Fibroblast of skin of left quadriceps (primary cell): ENCODE data around the gene DAPK1.
A peak's percentile ranks its signal among the peaks of the same experiment; 100 is the strongest.

ENCODE experiments used
- DNase-seq, 2 experiments: peaks; one replicate each; pipeline ENCODE4 v3.0.0-alpha.2; 2013; ENCODE audit warnings: low read depth in 2 of 2

DAPK1 gene

DNA sequence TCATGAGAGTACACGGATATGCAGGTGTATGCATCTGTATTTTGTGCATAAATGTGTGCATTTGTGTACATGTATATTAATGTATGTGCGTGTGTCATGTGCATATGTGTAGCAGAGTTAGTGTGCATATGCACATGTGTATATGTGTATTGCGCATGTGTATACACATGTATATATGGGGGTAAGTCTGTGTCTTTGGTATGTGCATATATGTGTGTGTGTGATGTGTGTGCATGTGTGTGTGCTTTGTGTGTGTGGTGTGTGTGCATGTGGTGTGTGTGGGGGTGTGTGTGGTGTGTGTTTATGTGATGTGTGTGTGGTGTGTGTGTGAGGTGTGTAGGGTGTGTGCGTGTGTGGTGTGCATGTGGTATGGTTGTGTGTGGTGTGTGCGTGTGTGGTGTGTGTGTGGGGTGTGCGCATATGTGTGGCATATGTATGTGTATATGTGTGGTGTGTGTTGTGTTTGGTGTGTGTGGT is 215.2 kb downstream of the DAPK1 start:
- no peak for DNase-seq

DNA sequence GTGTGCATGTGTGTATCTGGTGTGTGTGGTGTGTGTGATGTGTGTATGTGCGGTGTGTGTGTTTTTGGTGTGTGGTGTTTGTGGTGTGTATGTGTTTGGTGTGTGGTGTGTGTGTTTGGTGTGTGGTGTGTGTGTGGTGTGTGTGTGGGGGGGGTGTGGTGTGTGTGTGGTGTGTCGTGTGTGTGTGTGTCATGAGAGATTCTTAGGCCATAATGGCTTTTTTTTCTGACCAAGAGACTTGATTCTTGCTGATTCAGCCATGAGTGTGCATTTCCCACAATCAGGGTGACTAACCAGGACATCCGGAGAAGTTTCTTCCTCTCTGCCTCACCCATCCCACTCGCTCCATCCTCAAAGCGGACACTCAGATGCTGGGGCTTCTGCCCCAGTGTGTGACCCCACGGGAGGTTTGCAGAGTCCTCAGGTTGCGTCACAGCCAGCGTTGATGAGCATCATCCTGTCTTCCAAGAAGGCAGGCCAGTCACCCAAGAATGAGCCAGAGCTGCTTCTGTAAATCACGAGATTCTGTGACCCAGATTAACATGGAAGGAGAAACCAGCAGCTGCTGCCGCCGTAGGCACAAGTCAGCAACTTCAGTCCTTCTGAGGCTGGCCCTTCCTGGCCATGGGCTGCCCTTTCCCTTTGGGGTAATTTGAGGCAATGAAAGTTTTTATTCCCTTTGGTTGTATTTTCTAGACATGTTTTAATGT is 215.8 kb downstream of the DAPK1 start:
- DNase-seq = peak; percentile 96 to 97

DNA sequence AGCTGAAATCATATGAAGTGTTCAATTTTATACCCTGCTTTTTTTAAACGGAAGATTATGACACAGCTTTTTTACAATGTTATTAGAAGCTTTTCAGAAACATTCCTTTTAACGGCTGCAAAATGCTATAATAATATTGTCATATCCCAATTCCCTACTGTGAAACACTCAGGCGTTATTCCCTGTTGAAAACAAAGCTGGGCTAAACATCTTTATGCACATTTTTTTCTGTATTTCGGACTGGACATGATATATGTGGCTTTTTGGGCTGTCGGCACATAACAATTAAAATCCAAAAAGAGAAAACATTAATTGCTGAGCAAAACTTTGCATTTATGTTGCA is 216.3 kb downstream of the DAPK1 start:
- DNase-seq = peak in 1 of 2 experiments; percentile 20

DNA sequence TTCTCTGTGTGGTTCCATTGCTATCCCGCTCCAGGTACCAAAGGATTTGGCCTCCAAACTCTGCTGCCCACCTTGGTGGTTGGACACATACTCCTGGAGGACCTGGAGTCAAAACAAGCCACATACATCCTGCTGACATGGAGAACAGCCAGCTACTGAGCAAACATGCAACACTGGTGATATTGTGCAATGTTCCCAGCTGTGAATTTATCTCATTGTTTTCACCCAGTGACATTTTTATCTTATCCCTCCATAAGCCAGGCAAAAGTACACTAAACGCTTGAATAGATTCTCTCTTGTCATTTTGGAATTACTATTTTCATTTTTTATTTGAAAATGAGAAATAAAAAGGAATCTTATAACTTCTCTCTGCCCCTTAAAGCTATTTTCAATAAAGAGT is 217.2 kb downstream of the DAPK1 start:
- DNase-seq = peak; percentile 68

DNA sequence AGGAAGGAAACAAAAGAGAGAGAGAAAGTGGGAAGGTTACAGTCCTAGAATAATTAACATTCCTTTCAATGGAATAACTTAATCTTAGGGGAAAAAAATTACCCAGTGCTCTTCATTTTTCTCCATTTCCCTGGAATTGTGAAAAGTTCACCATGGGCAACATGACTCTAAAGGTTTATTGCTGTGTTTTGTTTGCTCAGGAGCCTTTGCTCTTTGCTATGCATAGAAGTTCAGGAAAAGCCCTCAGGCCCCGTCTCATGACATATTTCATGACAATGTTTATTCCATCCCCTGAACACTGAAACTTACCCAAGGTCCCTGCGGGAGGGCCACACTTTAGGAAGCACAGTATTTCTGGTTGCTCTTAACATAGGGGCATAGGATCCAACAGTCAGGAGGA is 218.5 kb downstream of the DAPK1 start:
- no peak for DNase-seq

DNA sequence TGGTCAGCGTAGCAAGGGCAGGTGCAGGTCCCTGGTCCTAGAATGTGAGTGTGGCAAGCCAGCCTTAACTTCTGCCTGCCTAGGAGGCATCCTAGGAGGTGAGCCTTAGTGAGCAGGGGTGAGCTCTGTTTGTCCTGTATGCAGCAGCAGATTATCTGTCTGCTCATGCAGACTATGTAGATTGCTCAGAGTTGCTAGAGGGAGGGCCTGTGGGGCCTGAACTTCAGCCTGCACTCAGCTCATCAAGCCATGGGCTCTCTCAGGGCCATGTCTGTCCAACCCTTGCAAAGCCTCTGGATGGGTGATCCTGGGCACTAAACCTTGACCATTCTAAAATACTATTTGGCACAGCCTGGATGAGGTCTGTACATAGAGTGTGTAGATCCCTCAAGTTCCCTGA is 219.8 kb downstream of the DAPK1 start:
- no peak for DNase-seq

DNA sequence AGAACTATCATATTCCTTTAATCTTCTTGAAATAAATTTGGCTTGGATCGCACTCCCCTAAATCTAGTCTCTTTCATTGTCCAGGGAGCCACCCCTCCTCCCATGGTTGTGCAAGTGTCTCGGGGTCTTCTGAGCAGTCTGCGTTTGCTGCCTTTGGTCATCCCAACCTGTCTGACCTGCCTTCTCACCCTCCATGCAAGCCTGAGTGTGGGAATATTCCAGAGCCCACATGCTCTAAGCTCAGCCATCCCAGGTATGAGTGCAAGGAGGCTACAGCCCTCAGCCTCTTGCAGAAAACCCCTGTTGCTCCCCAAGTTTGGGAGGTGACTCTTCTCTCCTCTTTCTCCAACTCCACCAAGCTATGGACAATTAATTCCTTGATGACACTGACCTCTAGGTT is 220.6 kb downstream of the DAPK1 start:
- DNase-seq = no peak

DNA sequence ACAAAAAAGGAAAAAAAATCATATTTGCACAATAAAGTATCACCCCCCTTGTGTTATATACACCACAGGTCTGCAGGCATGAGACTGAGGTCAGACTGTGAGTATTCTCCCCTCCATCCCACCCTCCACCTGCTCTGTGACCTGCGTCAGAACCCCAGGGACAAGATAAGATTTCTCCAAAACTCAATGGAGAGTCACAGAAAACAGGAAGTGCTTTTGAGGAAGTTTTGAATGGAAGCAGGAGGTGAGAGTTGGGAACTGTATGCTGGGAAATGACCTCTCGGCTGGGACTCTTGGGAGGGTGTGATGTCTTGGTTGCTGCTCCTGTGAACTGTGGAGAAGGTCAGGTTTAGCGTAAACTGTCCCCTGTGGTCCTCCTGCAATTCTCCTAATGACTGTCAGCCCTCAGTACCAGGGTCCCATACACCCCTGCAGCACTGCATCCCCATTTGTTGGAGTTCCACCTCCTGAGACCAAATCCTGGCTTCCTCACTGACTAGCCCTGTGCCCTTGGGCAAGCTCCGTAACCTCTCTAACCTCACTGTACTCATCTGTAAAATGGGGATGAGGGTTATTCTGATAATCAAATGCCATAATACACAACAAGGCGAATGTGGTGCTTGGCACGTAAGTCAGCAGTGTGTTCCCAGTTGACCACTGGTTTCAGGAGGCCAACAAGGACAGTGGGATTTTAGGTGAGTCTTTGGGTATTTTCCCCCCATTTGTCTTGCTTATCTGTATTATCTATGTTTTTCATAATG is 221.4 kb downstream of the DAPK1 start:
- no peak for DNase-seq

DNA sequence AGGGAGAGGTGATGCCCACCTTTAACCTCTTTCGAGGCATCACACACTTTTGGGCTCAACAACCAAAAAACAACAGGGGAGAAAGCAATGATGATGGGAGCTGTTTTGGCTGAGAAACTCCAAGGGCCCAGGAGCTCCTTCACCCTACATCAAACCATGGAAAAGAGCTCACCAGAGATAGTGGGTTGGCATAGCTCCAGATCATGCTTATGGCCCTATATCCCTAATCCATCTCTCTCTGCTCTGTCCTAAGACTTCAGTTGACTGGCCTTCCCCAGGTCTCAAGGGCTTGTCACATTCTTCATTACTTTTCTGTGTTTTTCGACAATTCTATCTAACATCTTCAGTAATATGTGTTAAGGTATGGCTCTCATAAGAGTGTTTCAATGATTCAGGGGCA is 222.5 kb downstream of the DAPK1 start:
- no peak for DNase-seq

DNA sequence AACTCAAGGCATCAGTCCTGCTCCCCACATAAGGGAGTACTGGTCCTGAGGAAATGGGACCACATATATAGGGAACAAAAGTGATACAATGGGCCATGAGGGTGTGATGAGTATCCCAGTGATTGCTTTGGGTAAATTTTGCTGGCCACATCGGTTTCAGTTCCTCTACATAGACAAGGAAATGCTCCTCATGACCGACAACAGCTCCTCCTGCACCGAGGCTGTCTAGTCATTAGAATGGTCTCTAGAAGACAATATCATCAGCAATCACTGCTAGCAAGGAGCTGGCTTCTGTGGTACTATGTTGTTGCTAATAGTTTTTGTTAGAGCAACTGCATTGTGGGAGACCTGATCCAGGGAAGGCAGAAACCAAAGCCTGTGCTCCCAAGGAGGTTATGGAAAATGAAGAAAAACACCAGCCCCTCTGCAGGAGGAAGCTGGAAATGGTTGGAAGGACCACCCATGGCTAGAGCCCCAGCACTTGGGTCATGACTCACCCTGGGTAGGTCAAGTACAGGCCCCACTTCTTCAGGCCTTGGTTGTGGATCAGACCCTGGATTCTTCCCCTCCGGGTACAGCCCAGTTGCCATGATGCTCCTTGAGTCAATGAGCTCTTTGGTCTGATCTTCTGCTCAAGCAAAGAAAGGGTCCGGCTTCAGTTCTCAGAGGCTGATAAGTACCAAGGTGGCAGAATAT is 224.9 kb downstream of the DAPK1 start:
- DNase-seq = no peak

DNA sequence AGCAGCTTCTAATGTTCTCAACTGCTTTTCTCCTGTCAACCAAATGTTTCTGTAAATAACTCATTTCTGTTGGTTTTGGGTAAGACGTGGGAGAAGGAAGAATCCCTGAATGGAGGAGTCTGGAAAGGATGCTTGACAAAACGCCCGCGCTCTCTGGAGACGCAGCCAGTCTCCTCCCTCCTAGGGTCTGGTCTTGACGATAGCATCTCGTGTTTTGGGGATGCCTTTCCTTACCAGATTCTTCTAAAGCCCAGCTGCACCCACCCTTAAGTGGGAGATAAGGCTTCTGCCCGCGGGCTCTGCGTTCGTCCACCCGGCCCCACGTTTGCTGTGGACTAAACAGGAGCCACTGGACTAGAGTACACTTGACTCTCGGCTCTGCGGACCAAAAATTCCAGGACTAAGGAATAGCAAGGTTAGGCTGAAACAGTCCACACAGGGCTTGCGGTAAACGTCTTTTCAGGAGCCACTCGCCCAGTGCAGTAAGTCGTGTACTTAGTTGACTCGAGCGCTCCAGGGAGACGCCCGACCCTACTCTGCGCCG is 227.8 kb downstream of the DAPK1 start:
- no peak for DNase-seq

DNA sequence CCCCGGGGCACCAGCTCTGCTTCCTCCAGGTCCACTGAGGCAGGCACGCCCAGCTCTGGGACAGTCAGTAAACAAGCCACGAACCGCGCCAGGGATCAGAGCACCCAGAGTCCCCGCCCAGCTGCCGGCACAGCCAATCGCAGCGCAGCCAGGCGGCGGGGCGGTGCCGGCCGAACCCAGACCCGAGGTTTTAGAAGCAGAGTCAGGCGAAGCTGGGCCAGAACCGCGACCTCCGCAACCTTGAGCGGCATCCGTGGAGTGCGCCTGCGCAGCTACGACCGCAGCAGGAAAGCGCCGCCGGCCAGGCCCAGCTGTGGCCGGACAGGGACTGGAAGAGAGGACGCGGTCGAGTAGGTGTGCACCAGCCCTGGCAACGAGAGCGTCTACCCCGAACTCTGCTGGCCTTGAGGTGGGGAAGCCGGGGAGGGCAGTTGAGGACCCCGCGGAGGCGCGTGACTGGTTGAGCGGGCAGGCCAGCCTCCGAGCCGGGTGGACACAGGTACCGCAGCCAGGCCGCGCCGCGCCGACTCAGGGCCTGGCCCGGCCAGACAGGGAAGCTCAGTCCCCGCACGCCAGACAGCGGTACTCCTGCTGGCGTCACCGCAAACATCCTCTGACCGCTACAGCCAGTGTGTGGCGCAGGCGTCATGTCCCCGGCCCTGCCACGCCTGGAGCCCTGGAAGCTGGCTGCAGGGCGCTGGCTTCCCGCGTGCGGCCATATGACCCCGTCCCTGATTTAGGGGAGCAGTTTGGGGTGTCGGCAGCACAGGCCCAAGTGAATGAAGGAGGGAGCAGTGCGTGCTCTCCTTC is 228.4 kb downstream of the DAPK1 start, which contains the start of gene CTSL:
Gene CTSL (plus strand): TSS at position 220 of the 810 bp plus-strand sequence. CDS start 1,485 bp downstream, outside the sequence.
- peak in 1 of 2 experiments; percentile 41 for DNase-seq

DNA sequence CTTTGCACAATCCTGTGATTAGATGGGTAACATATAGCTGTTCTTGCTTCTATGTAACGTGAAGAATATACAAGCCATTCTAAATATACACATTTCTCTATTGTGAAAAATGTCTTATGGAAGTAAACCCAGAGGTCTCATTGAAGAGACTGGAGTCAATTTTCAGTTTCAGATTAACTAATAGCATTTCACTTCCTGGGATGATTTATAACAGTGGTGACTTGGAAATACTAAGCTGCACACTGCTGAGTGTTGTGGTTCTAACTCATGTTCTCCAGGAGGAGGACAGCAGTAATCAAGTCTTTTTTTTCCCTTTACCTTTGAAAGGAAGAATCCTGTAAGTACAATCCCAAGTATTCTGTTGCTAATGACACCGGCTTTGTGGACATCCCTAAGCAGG is 231.6 kb downstream of the DAPK1 start:
- no peak for DNase-seq

DNA sequence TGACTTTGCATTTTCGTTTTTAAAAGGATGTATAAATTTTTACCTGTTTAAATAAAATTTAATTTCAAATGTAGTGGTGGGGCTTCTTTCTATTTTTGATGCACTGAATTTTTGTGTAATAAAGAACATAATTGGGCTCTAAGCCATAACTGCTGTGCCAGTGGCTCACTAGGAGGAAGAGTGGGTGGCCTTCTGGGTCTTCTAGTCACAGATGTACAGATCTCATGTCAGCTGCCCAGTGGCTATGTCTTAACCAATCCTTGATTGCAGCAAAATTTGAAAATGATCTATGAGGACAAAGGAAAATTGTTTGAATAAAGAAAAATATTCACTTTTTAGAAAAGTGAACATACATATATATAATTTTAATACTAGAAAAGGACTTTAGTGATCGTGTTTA is 233.7 kb downstream of the DAPK1 start:
- DNase-seq = no peak

DNA sequence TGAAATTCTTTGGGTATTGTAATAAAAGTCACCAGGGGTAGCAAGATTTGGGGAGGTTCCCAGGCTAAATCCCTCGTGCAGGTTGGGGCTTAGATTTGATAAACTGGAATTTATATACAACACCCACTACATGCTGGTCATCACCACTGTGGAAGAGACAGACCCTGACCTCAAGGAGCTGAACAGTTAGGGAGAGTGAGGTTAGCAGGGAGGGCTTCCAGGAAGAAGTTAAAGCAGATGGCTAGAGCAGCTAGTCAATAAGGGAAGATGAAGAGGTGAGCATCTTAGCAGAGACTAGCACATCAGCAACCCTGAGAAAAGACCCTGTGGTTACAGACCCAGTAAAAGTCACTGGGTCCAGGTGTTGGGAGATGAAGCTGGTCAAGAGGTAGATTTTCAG is 234.7 kb downstream of the DAPK1 start:
- DNase-seq = no peak

DNA sequence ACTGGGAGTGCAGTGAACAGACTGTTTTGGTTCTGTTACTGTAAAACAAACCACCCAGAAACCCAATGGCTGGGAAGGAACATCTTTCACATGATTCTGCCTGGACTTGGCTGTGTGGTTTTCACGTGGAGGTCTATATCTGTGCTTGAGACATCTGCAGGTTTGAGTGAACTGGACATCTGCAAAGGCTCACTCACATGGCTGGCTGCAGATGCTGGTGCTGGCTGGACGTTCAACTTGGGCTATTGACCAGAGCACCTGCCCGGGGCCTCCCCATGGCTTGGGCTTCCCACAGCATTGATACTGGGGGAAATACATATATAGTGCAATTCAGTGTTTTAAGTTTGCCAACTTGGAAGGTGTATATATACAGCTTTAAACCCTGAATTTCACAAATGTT is 235.1 kb downstream of the DAPK1 start:
- no peak for DNase-seq

DNA sequence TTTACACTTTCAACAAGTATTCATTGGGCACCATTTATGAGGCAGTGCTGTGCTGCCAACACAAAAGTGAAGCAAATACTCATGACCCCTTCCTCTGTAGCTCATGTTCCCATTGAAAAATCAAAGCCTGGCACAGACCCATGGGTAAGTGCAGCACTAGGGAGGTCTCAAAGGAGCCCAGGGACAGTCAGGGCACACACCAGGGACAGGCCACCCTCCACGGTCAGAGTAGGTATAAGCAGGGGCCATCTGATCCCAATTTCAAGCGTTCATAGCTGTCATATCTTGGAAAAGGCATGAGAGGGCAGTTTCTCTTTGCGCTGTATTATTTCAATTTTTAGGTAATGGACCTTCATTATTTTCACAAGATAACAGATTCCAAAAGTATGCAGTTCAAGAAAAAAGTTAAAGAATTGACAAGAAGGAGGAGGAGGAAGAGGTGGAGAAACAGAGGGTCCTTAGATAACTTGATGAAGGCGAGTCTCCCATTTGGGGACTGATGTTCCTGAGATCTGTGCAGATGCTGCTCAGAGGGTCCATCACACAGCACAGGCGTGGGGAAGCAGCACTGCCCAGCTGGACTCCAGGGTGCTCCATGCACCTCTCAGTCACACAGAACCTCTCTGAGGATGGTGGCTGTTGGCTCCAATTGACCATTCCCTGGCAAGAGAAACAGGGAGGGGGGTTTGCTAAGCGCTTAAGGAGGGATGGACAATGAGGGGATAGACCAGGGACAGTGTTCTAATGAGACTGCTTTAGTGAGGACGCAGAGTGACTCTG is 235.8 kb downstream of the DAPK1 start:
- DNase-seq = no peak

DNA sequence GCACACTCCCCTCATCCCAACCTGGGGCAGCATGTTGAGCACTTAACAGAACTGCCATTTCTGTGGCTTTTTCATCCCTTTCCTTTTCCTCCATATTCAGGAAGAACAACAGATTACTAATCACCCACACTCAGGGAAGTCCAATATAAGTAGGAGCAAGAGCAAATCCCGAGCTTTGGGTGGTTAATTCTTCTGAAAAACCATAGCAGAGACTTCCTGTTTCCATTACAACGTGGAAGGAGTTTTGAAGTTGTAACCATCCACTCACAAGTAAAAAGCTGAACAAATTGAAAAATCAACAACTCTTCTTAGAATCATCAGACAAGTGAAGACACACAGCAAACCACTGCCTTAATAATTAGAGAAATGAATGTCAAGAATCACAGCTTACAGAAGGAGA is 236.4 kb downstream of the DAPK1 start:
- no peak for DNase-seq

DNA sequence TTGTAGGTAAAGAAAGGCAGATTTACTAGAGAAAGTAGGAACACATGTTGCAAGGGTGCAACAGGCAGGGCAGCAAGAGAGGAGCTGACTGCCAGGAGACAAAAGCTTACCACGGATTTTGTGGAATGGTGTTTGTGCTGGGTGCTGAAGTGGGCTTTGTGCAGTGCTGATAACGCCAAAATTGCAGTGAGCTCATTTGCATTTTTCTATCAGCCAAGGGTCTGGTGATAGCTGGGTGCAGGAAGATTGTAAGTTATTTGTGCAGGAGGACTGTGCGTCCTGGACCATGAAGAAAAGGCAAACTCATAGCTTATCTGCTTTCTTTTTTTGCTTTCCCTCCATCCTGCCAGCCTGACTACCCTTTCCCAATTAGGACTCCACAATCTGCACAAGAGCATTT is 241.9 kb downstream of the DAPK1 start:
- no peak for DNase-seq

DNA sequence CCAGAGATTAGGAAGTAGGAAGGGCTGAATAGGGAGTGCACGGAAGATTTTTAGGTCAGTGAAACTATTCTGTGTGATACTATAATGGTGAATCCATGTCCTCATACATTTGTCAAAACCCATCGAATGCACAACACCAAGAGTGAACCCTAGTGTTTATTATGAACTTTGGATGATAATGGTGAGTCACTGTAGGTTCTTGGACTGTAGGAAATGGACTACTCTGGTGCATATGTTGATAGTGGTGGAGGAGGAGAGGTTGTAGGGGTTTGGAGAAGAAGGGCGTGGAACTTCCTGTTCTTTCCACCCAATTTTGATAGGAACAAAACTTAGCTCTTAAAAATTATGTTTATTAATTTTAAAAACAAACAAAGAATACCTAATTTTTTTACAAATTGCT is 242.5 kb downstream of the DAPK1 start:
- DNase-seq = no peak

DNA sequence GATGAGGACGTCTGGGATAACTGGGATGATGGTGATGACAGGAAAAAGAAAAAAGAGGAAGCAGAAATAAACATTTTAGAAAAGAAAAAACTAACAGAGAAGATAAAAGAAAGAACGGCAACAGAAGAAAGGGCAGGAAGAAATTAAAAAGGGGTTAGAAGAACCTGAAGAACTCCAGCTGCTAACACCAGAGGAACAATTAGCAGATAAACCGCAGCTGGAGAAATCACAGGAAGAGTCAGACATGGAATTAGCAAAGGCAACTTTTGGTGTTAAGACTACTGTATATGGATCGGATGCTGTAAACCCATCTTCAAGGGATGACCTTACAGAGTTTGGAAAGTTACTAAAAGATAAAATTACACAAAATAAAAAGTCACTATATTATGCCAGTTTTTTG is 243.7 kb downstream of the DAPK1 start:
- no peak for DNase-seq
